ENCODE results near the gene KCNK6. TPM values are rescaled to one million over a fixed set of nuclear protein-coding genes. Genes with fewer than 3 reads are reported as not detected.

KCNK6 gene
- total RNA-seq, 1 experiment from 2014 or later, result 6.5 TPM

DNA sequence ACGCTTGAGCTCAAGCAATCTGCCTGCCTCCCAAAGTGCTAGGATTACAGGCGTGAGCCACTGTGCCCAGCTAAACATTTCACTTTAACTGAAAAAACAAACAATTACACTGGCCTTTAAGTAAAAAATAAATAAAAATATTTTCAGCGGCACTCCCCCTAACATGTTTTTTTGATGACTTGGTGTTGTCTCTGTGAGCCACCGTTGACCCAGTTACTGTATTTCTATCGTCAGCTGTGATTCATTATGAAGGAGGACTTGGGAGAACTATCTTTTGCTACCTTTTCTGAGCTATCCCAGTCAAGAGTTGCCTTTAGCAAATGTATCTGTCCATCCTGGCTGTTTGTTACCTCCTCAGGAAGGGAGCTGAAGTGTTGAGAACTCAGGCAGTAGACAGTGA is 34.1 kb upstream of the KCNK6 start:
- no peaks in the 10 kb centered on the region for H3K27me3 Mint-ChIP-seq (ENCODE audit: low read depth)
- H3K4me1 Mint-ChIP-seq, result peaks cover 0 to 5% of the 10 kb centered on the region in 2 experiments; a peak in 1 of 4 replicates
- no peak overlapping the region for H3K27ac Mint-ChIP-seq
- no peak overlapping the region for H2BK15ac ChIP-seq (ENCODE audit: low read depth, low read length)
- H3K14ac ChIP-seq (ENCODE audit: insufficient read depth, low read length), result no peak overlapping the region
- H3K27me3 ChIP-seq (ENCODE audit: insufficient read depth, low read length), result no peaks in the 10 kb centered on the region
- H4K5ac ChIP-seq (ENCODE audit: insufficient read length, low read depth, low read length), result no peak overlapping the region
- no peak overlapping the region for H4K8ac ChIP-seq (replicated peaks; ENCODE audit: insufficient read length, low read depth, low read length)
- H3K9me3 Mint-ChIP-seq, result no peaks in the 10 kb centered on the region
- H2BK5ac ChIP-seq (ENCODE audit: insufficient read length, low read length), result no peak overlapping the region
- H3K79me1 ChIP-seq (ENCODE audit: insufficient read depth, low read depth, low read length, poor library complexity, severe bottlenecking), result peaks cover under 1% of the 10 kb centered on the region
- WGBS (ENCODE audit: extremely low coverage, insufficient read length, low lambda C conversion rate), result no CpG with 5 or more reads among the region's 5 CpGs
- no peak overlapping the region for H3K23ac ChIP-seq (ENCODE audit: insufficient read length, low read depth, low read length)
- H3K4me1 ChIP-seq (ENCODE audit: insufficient read depth, low read length), result no peaks in the 10 kb centered on the region
- TF ChIP-seq, protein P1, sequence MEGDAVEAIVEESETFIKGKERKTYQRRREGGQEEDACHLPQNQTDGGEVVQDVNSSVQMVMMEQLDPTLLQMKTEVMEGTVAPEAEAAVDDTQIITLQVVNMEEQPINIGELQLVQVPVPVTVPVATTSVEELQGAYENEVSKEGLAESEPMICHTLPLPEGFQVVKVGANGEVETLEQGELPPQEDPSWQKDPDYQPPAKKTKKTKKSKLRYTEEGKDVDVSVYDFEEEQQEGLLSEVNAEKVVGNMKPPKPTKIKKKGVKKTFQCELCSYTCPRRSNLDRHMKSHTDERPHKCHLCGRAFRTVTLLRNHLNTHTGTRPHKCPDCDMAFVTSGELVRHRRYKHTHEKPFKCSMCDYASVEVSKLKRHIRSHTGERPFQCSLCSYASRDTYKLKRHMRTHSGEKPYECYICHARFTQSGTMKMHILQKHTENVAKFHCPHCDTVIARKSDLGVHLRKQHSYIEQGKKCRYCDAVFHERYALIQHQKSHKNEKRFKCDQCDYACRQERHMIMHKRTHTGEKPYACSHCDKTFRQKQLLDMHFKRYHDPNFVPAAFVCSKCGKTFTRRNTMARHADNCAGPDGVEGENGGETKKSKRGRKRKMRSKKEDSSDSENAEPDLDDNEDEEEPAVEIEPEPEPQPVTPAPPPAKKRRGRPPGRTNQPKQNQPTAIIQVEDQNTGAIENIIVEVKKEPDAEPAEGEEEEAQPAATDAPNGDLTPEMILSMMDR (conservative IDR thresholded peaks at IDR 0.05), result no peak
- no peaks in the 10 kb centered on the region for H4K20me1 ChIP-seq (ENCODE audit: control insufficient read depth, insufficient read depth, insufficient read length)
- H3K4ac ChIP-seq (ENCODE audit: low read depth, low read length), result no peak overlapping the region
- no peak overlapping the region for H3K9ac ChIP-seq (ENCODE audit: extremely low read depth, insufficient read length, low read length)
- peaks cover 3% of the 10 kb centered on the region; the same call in 1 of the 2 replicates for H3K79me2 ChIP-seq (ENCODE audit: insufficient read depth, low read length)
- no peak for DNase-seq
- H3K18ac ChIP-seq (ENCODE audit: insufficient read length, low read depth, low read length), result no peak overlapping the region
- H2BK20ac ChIP-seq (ENCODE audit: low read depth, low read length, poor library complexity, severe bottlenecking), result no peak overlapping the region
- H3K36me3 Mint-ChIP-seq (ENCODE audit: insufficient read depth in 1 of 3, low read depth in 3 of 3), result peaks cover 28 to 67% (median 60%) of the 10 kb centered on the region in 3 experiments; a peak in 6 of 7 replicates
- no peak overlapping the region for H3K56ac ChIP-seq (ENCODE audit: insufficient read length, low read depth, low read length)
- no peak overlapping the region for H3K27ac ChIP-seq (ENCODE audit: insufficient read length, low read depth, low read length)
- H3K23me2 ChIP-seq (ENCODE audit: insufficient read length, low read depth, low read length, poor library complexity, severe bottlenecking), result no peaks in the 10 kb centered on the region
- H3K4me2 ChIP-seq (ENCODE audit: insufficient read depth, insufficient read length, low read length), result no peak overlapping the region
- H3K4me3 Mint-ChIP-seq, result no peak overlapping the region
- no peak overlapping the region for H3T11ph ChIP-seq (ENCODE audit: low read length)
- no peak overlapping the region for H2BK12ac ChIP-seq (ENCODE audit: insufficient read length, low read depth, low read length)
- H2BK120ac ChIP-seq (ENCODE audit: low read depth, low read length, poor library complexity, severe bottlenecking), result no peak overlapping the region
- H2AFZ ChIP-seq (ENCODE audit: low read length), result no peak overlapping the region
- H3K9me3 ChIP-seq (ENCODE audit: control insufficient read depth, low read depth, low read length), result no peaks in the 10 kb centered on the region
- no peak overlapping the region for H2AK5ac ChIP-seq (ENCODE audit: insufficient read length, low read length)
- H4K91ac ChIP-seq (ENCODE audit: insufficient read length, low read depth, low read length), result no peak overlapping the region

Measured in H9 (cell line).